ENCODE results near the gene KRT83.
"Not testable (repeated sequence)": the region's sequence is repeated elsewhere in the genome, so short reads cannot be mapped to it uniquely, and the experiment has no call there.

Gene KRT83

GRCh38 chr12:52353766-52354165 lies 32.6 kb upstream of the KRT83 start:
- no peak for DNase-seq (ENCODE audit: low read depth in 2 of 2, low spot score in 1 of 2)

GRCh38 chr12:52352951-52353350 lies 31.8 kb upstream of the KRT83 start:
- no peak for DNase-seq (ENCODE audit: low read depth in 2 of 2, low spot score in 1 of 2)

- peak; percentile 12 to 36 for DNase-seq (ENCODE audit: low read depth in 2 of 2, low spot score in 1 of 2)
Measured at GRCh38 chr12:52351196-52352059, 30.2 kb upstream of the KRT83 start.

- DNase-seq (ENCODE audit: low read depth in 2 of 2, low spot score in 1 of 2), result no peak
Measured at GRCh38 chr12:52350786-52351185, 29.6 kb upstream of the KRT83 start.

GRCh38 chr12:52350021-52350620 lies 28.9 kb upstream of the KRT83 start:
- no peak for DNase-seq (ENCODE audit: low read depth in 2 of 2, low spot score in 1 of 2)

GRCh38 chr12:52349196-52349595 lies 28.0 kb upstream of the KRT83 start:
- no peak for DNase-seq (ENCODE audit: low read depth in 2 of 2, low spot score in 1 of 2)

- no peak for DNase-seq (ENCODE audit: low read depth in 2 of 2, low spot score in 1 of 2)
Measured at GRCh38 chr12:52347551-52348510, 26.6 kb upstream of the KRT83 start.

- no peak for DNase-seq (ENCODE audit: low read depth in 2 of 2, low spot score in 1 of 2)
Measured at GRCh38 chr12:52347016-52347415, 25.8 kb upstream of the KRT83 start.

GRCh38 chr12:52346593-52346992 lies 25.4 kb upstream of the KRT83 start:
- DNase-seq (ENCODE audit: low read depth in 2 of 2, low spot score in 1 of 2), result no peak

- DNase-seq (ENCODE audit: low read depth in 2 of 2, low spot score in 1 of 2), result not testable (repeated sequence)
Measured at GRCh38 chr12:52345041-52345440, 23.8 kb upstream of the KRT83 start.

GRCh38 chr12:52344111-52344510 lies 22.9 kb upstream of the KRT83 start:
- DNase-seq (ENCODE audit: low read depth in 2 of 2, low spot score in 1 of 2), result no peak

- no peak for DNase-seq (ENCODE audit: low read depth in 2 of 2, low spot score in 1 of 2)
Measured at GRCh38 chr12:52343550-52343949, 22.4 kb upstream of the KRT83 start.

GRCh38 chr12:52342781-52343490 lies 21.7 kb upstream of the KRT83 start:
- no peak for DNase-seq (ENCODE audit: low read depth in 2 of 2, low spot score in 1 of 2)

GRCh38 chr12:52341066-52341580 lies 19.9 kb upstream of the KRT83 start:
- DNase-seq (ENCODE audit: low read depth in 2 of 2, low spot score in 1 of 2), result no peak

GRCh38 chr12:52338241-52338960 lies 17.2 kb upstream of the KRT83 start:
- DNase-seq (ENCODE audit: low read depth in 2 of 2, low spot score in 1 of 2), result no peak

GRCh38 chr12:52337054-52337453 lies 15.9 kb upstream of the KRT83 start:
- no peak for DNase-seq (ENCODE audit: low read depth in 2 of 2, low spot score in 1 of 2)

GRCh38 chr12:52336641-52337040 lies 15.4 kb upstream of the KRT83 start:
- no peak for DNase-seq (ENCODE audit: low read depth in 2 of 2, low spot score in 1 of 2)

GRCh38 chr12:52335598-52336262 lies 14.5 kb upstream of the KRT83 start:
- DNase-seq (ENCODE audit: low read depth in 2 of 2, low spot score in 1 of 2), result no peak

GRCh38 chr12:52334185-52334584 lies 13.0 kb upstream of the KRT83 start:
- DNase-seq (ENCODE audit: low read depth in 2 of 2, low spot score in 1 of 2), result no peak

Measured in stimulated activated CD8-positive, alpha-beta memory T cell treated with anti-CD3 and anti-CD28 coated beads, Interleukin-4, amount 100 ng/mL, for 4 hours (primary cell).